K562 (cell line): Measurements from ENCODE around the gene CHN2. TPM values are rescaled to one million over a fixed set of nuclear protein-coding genes. Genes with fewer than 3 reads are reported as not detected.

ENCODE experiments used
- ATAC-seq: fragments of 200-7000 bp; cut with Tn5 transposase; 3 replicates; pipeline ENCODE4 v1.9.1; 2020; ENCODE audit warnings: moderate library complexity
- BruUV-seq: library from RNA; stranded (reverse); fragments of 400-500 nt; replicated peaks from 2 replicates; lab custom pipeline; 2021; lab: Mats Ljungman, UMichigan
- CTCF ChIA-PET: fragments of 300-600 bp; formaldehyde crosslinking; extraction: SDS; loops from one replicate; lab custom pipeline; 2021; ENCODE audit warnings: low intra/inter-chr PET ratio; lab: Yijun Ruan, JAX
- POLR2A ChIA-PET: fragments of 300-600, 350-650 bp; sonication (Branson Sonifier 250); formaldehyde crosslinking; extraction: SDS; loops from one replicate; lab custom pipeline; 2021; ENCODE audit warnings: antibody characterized with exemption, inconsistent platforms; lab: Yijun Ruan, JAX
- DNase-seq, 4 experiments: peaks; one replicate each; pipeline versions ENCODE4 v3.0.0 to v3.0.0-alpha.2; 2011 to 2018; ENCODE audit warnings: low spot score in 3 of 4, mixed read lengths in 3 of 4; ENCODE audit errors: extremely low read depth in 1 of 4
- FAIRE-seq: peaks from 2 replicates; lab custom pipeline; 2011; peaks lifted over from hg19 to GRCh38; lab: Jason Lieb, UNC
- H2AFZ ChIP-seq: 2 replicates; pipeline ENCODE4 v1.6.0; 2011; ENCODE audit warnings: low read depth, low read length, control low read depth, inconsistent platforms
- H3K27ac ChIP-seq: fragments of 200-600 bp; 3 replicates; pipeline ENCODE4 v1.8.0; 2011; ENCODE audit warnings: low read depth, mild to moderate bottlenecking, control low read depth, inconsistent platforms, low read length, moderate library complexity, mixed read lengths; ENCODE audit errors: extremely low read depth
- H3K27me3 ChIP-seq, 2 experiments: fragments of 300-600 bp in 1 of 2; 2 replicates in 1 of 2; 3 replicates in 1 of 2; pipeline versions ENCODE4 v1.6.0 to v1.8.0; 2011; ENCODE audit warnings: inconsistent platforms in 2 of 2, low read length in 2 of 2, mild to moderate bottlenecking in 1 of 2, mixed read lengths in 1 of 2, moderate library complexity in 1 of 2; ENCODE audit not compliant: control insufficient read depth in 2 of 2, insufficient read depth in 2 of 2
- H3K36me3 ChIP-seq: fragments of 300-600 bp; 3 replicates; pipeline ENCODE4 v1.8.0; 2011; ENCODE audit warnings: mild to moderate bottlenecking, low read length, inconsistent platforms; ENCODE audit not compliant: control insufficient read depth, insufficient read depth
- H3K4me1 ChIP-seq, 2 experiments: fragments of 200-600 bp in 1 of 2; replicated peaks in 1 of 2; 2 replicates in 1 of 2; 3 replicates in 1 of 2; pipeline versions ENCODE4 v1.5.1 to v1.8.0; 2011; ENCODE audit warnings: inconsistent platforms in 2 of 2, low read length in 2 of 2, mild to moderate bottlenecking in 1 of 2, mixed read lengths in 1 of 2, moderate library complexity in 1 of 2; ENCODE audit not compliant: control insufficient read depth in 2 of 2, insufficient read depth in 2 of 2
- H3K4me2 ChIP-seq: 2 replicates; pipeline ENCODE4 v1.6.1; 2011; ENCODE audit warnings: low read length, control low read depth, inconsistent platforms, mixed read lengths; ENCODE audit not compliant: insufficient read depth
- H3K4me3 ChIP-seq: fragments of 200-600 bp; sonication (generic), shearing (Covaris generic); 2 replicates; pipeline ENCODE4 v1.5.1; 2016; ENCODE audit warnings: control low read depth, inconsistent platforms
- H3K79me2 ChIP-seq: fragments of 200-600 bp; 3 replicates; pipeline ENCODE4 v1.8.0; 2011; ENCODE audit warnings: low read length, inconsistent platforms; ENCODE audit not compliant: control insufficient read depth, insufficient read depth
- H3K9ac ChIP-seq, 2 experiments: 2 replicates each; pipeline versions ENCODE4 v1.6.0 to v1.6.1; 2011; ENCODE audit warnings: low read depth in 2 of 2, low read length in 2 of 2, control low read depth in 1 of 2, inconsistent platforms in 1 of 2, mild to moderate bottlenecking in 1 of 2, mixed read lengths in 1 of 2; ENCODE audit not compliant: insufficient read depth in 1 of 2
- H3K9me1 ChIP-seq: one replicate; pipeline ENCODE4 v1.6.0; 2011; ENCODE audit warnings: inconsistent platforms, mild to moderate bottlenecking, low read length, moderate library complexity; ENCODE audit not compliant: control insufficient read depth, insufficient read depth
- H3K9me3 ChIP-seq: replicated peaks from 2 replicates; pipeline ENCODE4 v1.5.1; 2011; ENCODE audit warnings: low read depth, low read length, inconsistent platforms; ENCODE audit not compliant: control insufficient read depth, insufficient read depth
- H4K20me1 ChIP-seq: replicated peaks from 2 replicates; pipeline ENCODE4 v1.6.1; 2011; ENCODE audit warnings: low read length, inconsistent platforms, mixed read lengths; ENCODE audit not compliant: control insufficient read depth, insufficient read depth
- ARNT ChIP-seq, 2 experiments: fragments of 450-650 bp; IDR thresholded peaks; 2 replicates each; pipeline ENCODE4 v1.6.1; 2016; ENCODE audit warnings: mild to moderate bottlenecking in 1 of 2
- HMGN3 ChIP-seq: IDR thresholded peaks from 2 replicates; pipeline ENCODE4 v1.6.1; 2011; ENCODE audit warnings: borderline replicate concordance, low read depth, mild to moderate bottlenecking, mixed read lengths, low read length; ENCODE audit not compliant: insufficient read length; ENCODE audit errors: extremely low read depth
- KLF1 ChIP-seq: fragments of 450-650 bp; IDR thresholded peaks from 2 replicates; pipeline ENCODE4 v1.6.1; 2016; ENCODE audit warnings: missing genetic modification characterization, missing compliant biosample characterization
- MECOM ChIP-seq: fragments of 250-450 bp; sonication (Bioruptor Pico); IDR thresholded peaks from 2 replicates; pipeline ENCODE4 v1.8.0; 2022; ENCODE audit warnings: inconsistent platforms
- OTX1 ChIP-seq: fragments of 450-650 bp; formaldehyde crosslinking; IDR thresholded peaks from 2 replicates; pipeline ENCODE4 v1.4.0; 2022; ENCODE audit warnings: mild to moderate bottlenecking
- PCBP1 ChIP-seq: fragments of 200-400 bp; formaldehyde crosslinking; IDR thresholded peaks from 2 replicates; pipeline ENCODE4 v1.6.1; 2018; ENCODE audit warnings: mild to moderate bottlenecking, low read depth, low read length; ENCODE audit not compliant: poor library complexity, severe bottlenecking
- TCF3 ChIP-seq: sonication (generic); formaldehyde crosslinking; IDR thresholded peaks from 2 replicates; pipeline ENCODE4 v1.4.0; 2020; ENCODE audit warnings: mild to moderate bottlenecking, missing genetic modification reagents
- TRIM28 ChIP-seq: fragments of 450-650 bp; IDR thresholded peaks from 2 replicates; pipeline ENCODE4 v1.6.1; 2017
- VEZF1 ChIP-seq: fragments of 200-800 bp; sonication (Bioruptor generic); IDR thresholded peaks from 2 replicates; pipeline ENCODE4 v1.6.1; 2017; ENCODE audit warnings: missing genetic modification characterization, missing compliant biosample characterization
- WGBS: fragments of 100-300 bp; shearing (Covaris generic); methylation state at CpG from one replicate; pipeline ENCODE4 v1.1.6; 2016; ENCODE audit warnings: low coverage, mixed read lengths; ENCODE audit not compliant: insufficient coverage; ENCODE audit errors: missing lambda C conversion rate; 5-methylcytosine and 5-hydroxymethylcytosine counted together
- in situ Hi-C: fragments of 300-500 bp; cut with MboI; formaldehyde crosslinking; loops from 4 replicates; pipeline ENCODE4 v1.15.0; 2018; ENCODE audit warnings: inconsistent platforms, mixed read lengths
- intact Hi-C: fragments of 100-400 bp; cut with micrococcal nuclease; formaldehyde crosslinking; loops from 2 replicates; pipeline ENCODE4 v1.14.2; 2022
- polyA plus RNA-seq, 8 experiments: library from polyadenylated mRNA; depleted of rRNA in 4 of 8; stranded (reverse) in 5 of 8; unstranded in 3 of 8; fragments of >200 nt; fragmentation: Nextera tagmentation in 2 of 8; fragmentation: Illumina TruSeq in 1 of 8; extraction: Ambion mirVana in 2 of 8; extraction: Trizol in 1 of 8; gene quantifications; 2 replicates each; pipeline versions ENCODE4 v1.2.1 to v1.2.3, GENCODE V29; 2011 to 2014; ENCODE audit warnings: inconsistent platforms in 1 of 8, missing spikeins in 1 of 8
- total RNA-seq, 7 experiments: library from RNA; depleted of rRNA in 6 of 7; stranded (reverse); fragments of >200 nt in 6 of 7; fragmentation: Illumina TruSeq in 2 of 7; extraction: Trizol in 2 of 7; gene quantifications; 2 replicates each; pipeline versions ENCODE4 v1.2.1 to v1.2.3, GENCODE V29; 2011 to 2021; ENCODE audit warnings: low replicate concordance in 1 of 7
- TF ChIP-seq, protein P1 (sequence below), 2 experiments: fragments of 450-650 bp; conservative IDR thresholded peaks; 2 replicates each; pipeline ENCODE4 v1.6.1; 2017; ENCODE audit warnings: mild to moderate bottlenecking in 2 of 2, moderate library complexity in 2 of 2
- TF ChIP-seq, protein P2 (sequence below): sonication (generic); formaldehyde crosslinking; IDR thresholded peaks from 2 replicates; pipeline ENCODE4 v1.9.0; 2022; ENCODE audit warnings: mild to moderate bottlenecking, missing genetic modification reagents
- TF ChIP-seq, protein P3 (sequence below): fragments of 450-650 bp; formaldehyde crosslinking; IDR thresholded peaks from 2 replicates; pipeline ENCODE4 v1.4.0; 2022; ENCODE audit warnings: missing genetic modification characterization

The CHN2 gene
- total and polyA plus RNA-seq, 9 of the 15 experiments (the other 6 are each of a cell fraction or from before 2014, with no cell fraction given), result 0.12 to 2.1 (median 0.31) TPM; not detected in 1

GRCh38 chr7:29485339-29486190, 291.0 kb downstream of the CHN2 start (continued):
- TF ChIP-seq, protein P1, sequence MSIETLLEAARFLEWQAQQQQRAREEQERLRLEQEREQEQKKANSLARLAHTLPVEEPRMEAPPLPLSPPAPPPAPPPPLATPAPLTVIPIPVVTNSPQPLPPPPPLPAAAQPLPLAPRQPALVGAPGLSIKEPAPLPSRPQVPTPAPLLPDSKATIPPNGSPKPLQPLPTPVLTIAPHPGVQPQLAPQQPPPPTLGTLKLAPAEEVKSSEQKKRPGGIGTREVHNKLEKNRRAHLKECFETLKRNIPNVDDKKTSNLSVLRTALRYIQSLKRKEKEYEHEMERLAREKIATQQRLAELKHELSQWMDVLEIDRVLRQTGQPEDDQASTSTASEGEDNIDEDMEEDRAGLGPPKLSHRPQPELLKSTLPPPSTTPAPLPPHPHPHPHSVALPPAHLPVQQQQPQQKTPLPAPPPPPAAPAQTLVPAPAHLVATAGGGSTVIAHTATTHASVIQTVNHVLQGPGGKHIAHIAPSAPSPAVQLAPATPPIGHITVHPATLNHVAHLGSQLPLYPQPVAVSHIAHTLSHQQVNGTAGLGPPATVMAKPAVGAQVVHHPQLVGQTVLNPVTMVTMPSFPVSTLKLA (conservative IDR thresholded peaks at IDR 0.05), result no peak

DNA sequence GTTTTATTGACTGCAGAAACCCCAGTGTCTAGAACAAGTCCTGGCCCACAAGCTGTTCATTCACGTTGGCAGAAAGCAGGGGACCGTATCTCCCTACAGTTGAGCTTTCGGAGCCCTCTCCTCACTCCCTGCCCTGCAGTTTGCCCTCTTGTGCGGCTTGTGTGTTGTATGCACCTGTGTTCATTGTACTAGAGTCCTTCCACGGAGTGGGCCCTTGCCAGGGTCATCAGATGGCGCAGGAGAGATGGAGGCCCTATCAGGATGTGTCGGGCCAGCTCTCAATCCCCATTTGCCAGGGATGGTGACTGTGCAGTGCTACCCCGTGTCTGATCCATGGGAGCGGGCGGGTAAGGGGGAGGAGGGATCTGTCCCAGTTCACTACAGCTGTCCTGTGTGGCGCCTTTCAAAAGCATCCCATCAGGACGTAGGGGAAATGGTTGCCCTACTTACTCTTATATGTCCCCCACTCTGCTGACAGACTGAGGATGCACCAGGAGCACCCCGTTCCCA, 291.7 kb downstream of the CHN2 start:
- intact Hi-C loops, result no loop called here
- Histone ChIP-seq H3K79me2 (no peaks in the 10 kb centered on the region), H3K9ac (no peak overlapping the region), H3K27me3 (peaks cover 10 to 25% of the 10 kb centered on the region in 2 experiments), H3K36me3 (no peaks in the 10 kb centered on the region), H3K4me3 (no peak overlapping the region), H3K4me1 (no peaks in the 10 kb centered on the region), H3K27ac (no peak overlapping the region), H4K20me1 (no peaks in the 10 kb centered on the region), H3K9me1 (no peaks in the 10 kb centered on the region), H3K9me3 (no peaks in the 10 kb centered on the region), H3K4me2 (no peak overlapping the region), H2AFZ (no peak overlapping the region)
- TF ChIP-seq TRIM28 (no peak), KLF1 (tag) (no peak), MECOM (CRISPR knock-in tag) (no peak), PCBP1 (no peak), HMGN3 (no peak), OTX1 (CRISPR knock-in tag) (no peak), VEZF1 (CRISPR knock-in tag) (no peak), ARNT (IDR thresholded peaks at IDR 0.05) (no peak), TCF3 (no peak)
- TF ChIP-seq, protein P2, sequence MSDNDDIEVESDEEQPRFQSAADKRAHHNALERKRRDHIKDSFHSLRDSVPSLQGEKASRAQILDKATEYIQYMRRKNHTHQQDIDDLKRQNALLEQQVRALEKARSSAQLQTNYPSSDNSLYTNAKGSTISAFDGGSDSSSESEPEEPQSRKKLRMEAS (CRISPR knock-in tag), result no peak
- TF ChIP-seq, protein P3, sequence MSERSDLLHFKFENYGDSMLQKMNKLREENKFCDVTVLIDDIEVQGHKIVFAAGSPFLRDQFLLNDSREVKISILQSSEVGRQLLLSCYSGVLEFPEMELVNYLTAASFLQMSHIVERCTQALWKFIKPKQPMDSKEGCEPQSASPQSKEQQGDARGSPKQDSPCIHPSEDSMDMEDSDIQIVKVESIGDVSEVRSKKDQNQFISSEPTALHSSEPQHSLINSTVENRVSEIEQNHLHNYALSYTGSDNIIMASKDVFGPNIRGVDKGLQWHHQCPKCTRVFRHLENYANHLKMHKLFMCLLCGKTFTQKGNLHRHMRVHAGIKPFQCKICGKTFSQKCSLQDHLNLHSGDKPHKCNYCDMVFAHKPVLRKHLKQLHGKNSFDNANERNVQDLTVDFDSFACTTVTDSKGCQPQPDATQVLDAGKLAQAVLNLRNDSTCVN (CRISPR knock-in tag), result no peak
- DNase-seq, result no peak
- FAIRE-seq, result no peak
- ATAC-seq, result no peak
- in situ Hi-C loops, result no loop called here
- ChIA-PET CTCF (no interaction called here), POLR2A (no interaction called here)
- no TSS peak for BruUV-seq
- WGBS, result 0% methylated on average over 12 of the region's 13 CpGs
